DMS53 (cell line): ENCODE results near the gene CAMP.
A peak's percentile ranks its signal among the peaks of the same experiment; 100 is the strongest.

Experiments
- DNase-seq: peaks from one replicate; lab custom pipeline; 2025; lab: John Stamatoyannopoulos, UW

Gene CAMP

DNA sequence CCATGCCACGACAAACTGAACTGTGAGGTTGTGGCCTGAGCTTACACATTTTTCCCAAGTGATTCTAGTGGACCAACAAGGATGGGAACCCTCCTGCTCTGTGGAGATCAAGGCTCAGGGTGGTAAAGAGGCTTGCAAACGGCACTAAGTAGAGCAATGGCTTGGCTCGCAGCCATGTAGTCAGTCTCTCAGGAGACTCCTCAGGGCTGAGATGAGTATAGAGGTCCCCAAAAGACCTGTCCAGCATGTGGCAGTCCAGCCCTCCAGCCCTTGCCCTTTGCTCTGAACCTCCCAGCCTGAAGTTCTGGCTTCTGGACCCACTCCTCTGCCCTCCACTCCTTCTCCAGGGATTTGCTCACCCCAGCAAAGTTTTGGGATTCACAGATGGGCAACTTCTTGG lies 8.3 kb upstream of the CAMP start:
- DNase-seq, result no peak

GRCh38 chr3:48215466-48215865 lies 7.8 kb upstream of the CAMP start:
- DNase-seq, result no peak

DNA sequence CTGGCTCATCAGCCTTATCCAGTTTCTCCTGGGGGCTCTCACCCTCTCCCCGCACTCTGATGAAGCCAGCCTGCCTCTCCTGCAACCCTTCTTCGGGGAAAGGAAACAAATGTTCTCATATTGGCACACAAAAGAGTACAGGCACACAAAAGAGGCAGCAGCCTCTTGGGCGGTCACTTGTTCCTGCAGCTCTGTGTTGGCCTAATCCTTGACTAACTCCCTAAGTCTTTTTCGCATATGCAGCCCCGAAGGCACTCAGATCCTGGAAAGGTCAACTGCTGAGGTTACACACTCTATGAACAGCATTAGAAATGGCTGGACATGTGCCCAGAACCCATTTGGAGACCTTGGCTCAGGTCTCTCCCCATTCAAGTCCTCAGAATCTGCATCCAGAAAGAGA lies 7.4 kb upstream of the CAMP start:
- DNase-seq, result no peak

DNA sequence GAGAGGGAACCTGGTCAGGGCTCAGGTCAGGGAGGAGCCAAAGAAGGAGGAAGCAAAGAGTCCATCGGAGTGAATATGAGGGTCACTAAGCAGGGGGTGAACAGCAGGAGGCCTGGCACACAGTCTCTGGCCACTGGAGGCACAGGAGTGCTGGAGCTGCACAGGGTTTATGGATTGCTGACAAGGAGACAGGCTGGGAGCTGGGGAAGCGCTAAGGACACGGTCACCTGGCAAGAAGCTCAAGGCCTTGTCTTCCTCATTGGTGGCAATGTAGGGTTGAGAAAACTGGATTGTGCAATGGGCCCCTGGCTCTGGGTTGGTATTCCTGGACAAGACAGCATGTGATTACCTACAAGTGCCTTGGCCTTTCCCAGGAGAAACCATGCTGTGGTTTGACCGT lies 5.8 kb upstream of the CAMP start:
- DNase-seq, result no peak

DNA sequence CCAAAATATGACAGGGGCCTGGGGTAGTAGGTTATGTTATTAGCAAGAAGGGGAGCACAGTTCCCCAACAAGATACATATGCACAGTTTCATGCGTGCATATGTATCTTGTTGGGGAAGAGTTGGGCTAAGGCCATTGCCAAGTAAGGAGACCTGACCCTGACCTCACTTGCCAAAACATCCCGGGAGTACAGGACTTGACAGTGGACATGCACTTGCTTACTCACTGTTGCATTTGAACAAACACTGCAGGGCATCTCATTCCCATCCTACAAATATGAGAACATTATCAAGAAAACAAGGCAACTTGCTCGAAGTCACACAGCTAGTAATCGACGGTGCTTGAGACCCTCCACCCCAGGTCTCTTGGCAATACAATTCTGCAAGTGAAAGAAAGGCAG lies 4.8 kb upstream of the CAMP start:
- DNase-seq, result no peak

DNA sequence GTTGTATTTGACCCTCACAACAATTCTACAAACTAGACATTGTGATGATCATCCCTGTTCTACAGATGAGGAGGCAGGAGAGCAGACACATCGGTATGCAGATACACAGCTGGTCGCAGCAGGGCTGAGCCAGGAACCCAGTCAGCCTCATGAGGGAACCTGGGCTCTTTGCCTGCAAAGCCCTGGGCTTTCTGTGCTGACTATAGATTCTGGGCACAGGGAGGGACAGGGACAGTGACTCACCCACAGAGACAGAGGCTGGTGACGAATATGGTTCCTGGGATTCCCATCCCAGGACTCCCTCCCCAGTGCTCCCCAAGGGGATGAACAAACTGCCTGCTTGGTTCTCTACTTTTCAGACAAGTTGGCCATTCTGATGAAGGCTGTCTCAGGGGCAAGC lies 3.8 kb upstream of the CAMP start:
- no peak for DNase-seq

DNA sequence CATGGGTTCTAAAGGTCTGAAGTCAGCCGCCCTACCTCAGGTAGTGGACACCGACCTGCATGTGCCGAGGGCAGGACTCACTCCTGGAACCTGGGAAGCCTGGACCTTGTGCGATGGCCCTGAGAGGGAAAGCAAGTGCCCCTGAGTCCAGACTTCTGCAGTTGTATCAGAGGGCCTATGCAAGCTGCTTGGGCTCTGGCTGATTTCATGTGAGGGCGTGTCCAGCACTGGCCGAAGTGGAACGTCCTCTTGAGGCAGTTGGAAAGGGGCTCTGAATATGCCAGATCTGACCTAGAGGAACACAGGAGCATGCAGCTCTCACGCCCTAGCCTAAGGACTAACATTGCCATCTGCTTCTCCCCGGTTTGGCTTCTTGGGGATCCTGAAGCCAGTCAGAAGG lies 2.5 kb upstream of the CAMP start:
- no peak for DNase-seq

- DNase-seq, result no peak
These were observed 2.3 kb downstream of the CAMP start for GRCh38 chr3:48225587-48225986.

- no peak for DNase-seq
These were observed 3.6 kb downstream of the CAMP start for GRCh38 chr3:48226939-48227338.

- no peak for DNase-seq
These were observed 8.9 kb downstream of the CAMP start for GRCh38 chr3:48232232-48232631.

DNA sequence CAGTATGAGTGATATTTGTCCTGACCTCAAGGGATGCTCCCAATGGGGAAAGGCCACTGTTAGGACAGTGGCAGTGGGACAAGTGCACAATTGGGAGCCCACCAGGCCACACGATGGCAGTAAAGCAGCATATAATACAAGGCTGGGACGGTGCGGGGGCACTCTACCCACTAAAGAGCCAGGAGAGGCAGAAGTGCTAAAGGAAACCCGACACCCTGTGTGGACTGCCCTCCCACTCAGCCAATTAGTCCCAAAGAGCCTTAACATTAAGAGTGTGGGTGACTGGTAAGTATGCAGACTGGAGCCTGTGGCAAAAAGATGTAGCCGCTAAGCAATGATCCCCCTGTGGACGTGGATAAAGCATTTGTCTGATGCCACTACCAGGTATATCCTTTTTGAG lies 9.4 kb downstream of the CAMP start:
- peak; percentile 74 for DNase-seq

DNA sequence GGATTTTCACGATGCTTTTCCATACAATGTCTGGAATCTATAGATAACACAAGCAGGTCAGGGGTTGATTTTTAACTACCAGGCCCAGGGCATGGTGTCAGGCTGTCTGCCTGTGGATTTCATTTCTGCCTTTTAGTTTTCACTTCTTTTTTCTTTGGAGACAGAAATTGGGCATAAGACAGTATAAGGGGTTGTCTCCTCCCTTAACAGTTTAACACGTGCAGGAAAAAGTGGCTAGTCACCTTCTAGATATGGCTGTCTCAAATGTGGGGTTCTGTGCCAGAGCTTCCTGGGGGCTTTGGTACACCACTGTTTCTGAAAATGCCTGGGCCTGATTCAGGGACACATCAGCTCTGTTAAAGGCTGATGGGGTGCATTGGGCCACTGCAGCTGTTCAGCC lies 10.2 kb downstream of the CAMP start:
- no peak for DNase-seq

- no peak for DNase-seq
These were observed 13.2 kb downstream of the CAMP start for GRCh38 chr3:48236531-48236930.

GRCh38 chr3:48238531-48239085 lies 15.3 kb downstream of the CAMP start:
- no peak for DNase-seq

GRCh38 chr3:48240000-48240963 lies 17.0 kb downstream of the CAMP start:
- peak; percentile 23 for DNase-seq

GRCh38 chr3:48241796-48242455 lies 18.6 kb downstream of the CAMP start:
- no peak for DNase-seq

DNA sequence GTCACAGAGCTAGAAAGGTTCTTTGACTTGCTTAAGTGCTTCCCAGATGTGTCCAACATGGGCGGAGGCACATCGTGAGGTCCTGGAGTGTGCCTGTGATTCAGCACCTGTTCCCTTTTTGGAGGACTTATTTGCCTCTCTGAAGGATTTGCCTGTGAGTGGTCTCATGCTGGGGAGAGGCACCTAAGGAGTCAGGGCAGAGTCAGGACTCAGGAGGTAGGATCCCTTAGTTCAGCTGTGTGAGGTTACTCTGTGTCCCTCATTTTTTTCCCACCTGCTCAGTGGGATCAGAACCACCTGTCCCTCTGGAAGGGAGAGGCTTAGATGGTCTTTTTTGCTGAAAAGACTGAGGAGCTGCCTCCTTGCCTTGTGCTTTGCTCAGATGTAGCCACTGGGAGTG lies 20.6 kb downstream of the CAMP start:
- DNase-seq, result no peak

DNA sequence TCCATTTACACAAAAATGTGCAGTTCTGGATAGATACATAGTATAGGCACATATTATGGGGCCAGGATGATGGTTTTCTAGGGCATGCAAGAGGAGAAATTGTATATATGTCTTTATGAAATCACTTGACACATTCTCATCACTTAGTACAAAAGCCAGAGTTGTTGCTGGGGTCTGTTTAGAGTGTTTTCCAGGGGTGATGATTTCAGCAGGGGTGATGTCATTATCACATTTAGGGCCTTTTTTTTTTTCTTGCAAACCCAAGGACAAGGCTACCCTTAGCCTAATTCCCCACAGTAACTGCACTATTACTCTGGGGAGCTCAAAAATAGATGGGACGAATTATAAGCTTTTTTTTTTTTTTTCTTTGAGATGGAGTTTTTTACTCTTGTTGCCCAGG lies 21.2 kb downstream of the CAMP start:
- DNase-seq, result no peak

DNA sequence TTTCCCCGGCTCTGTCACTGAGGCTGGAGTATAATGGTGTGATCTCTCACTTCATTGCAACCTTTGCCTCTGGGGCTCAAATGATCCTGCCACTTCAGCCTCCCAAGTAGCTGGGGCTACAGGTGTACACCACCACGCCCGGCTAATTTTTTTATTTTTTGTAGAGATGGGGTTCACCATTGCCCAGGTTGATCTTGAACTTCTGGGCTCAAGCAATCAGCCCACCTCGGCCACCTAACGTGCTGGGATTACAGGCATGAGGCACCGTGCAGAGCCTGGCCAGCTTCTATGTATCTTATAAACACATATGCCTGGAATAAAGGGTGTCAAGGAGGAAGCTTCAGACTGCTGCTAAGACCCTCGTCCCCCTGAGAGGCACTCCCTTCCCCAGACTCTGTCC lies 21.8 kb downstream of the CAMP start:
- DNase-seq, result no peak

GRCh38 chr3:48247401-48247811 lies 24.1 kb downstream of the CAMP start:
- DNase-seq, result no peak

DNA sequence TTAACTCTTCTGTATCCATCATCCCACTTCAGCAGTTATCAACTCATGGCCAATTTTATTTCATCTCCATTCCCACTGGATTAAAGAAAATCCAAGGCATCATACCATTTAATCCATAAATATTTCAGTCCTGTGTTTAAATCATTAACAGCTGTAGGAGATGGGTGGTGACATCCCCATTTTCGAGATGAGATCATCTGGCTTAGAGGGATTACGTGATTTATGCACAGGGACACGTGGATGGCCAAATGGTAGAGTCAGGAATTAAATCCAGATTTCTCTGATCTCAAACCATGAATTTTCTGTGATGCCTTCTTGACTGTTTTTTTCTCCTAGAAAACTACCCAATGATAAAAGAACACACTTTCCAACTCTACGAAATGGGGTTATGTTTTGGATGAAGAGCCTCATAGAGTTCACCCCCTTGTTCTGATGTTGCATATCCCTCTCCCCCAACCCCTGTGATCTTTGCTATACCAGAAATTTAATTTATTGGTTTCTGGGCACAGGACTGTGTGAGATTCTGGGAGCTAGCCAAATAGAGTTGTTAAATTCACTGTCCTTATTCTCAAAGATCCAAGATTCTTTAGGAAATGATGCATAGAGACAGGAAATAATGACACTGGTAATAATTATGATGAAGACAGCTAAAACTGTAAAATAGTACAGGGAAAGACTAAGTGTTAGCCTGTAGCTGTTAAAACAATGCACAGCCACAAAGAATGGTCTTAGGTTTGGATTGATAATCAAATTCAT lies 25.0 kb downstream of the CAMP start:
- no peak for DNase-seq

DNA sequence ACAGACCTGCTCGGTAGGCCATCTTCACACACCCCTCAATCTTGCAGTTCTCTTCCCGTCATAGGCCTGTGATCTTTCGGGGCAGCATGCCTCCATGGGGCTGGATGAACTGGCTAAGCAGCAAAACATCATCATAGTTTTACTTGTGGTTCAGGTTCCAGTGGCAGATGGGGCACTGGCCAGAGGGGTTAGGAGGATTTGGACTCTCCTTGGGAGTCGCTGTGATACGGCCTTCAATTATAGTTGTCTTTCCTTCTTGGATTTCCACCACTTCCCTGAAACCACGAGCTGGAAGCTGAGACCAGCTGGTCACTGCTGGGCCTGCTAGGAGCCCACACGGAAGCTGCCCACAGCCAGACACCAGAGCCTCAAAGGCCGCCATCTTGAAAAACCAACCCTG lies 33.3 kb downstream of the CAMP start:
- DNase-seq, result no peak
